ENCODE measurements around the gene DMD. TPM values are rescaled to one million over a fixed set of nuclear protein-coding genes. Genes with fewer than 3 reads are reported as not detected.

DMD gene
- total RNA-seq, 1 donor from 2014 or later: 30.6 TPM

- Histone ChIP-seq H3K9me3 (ENCODE audit: low read depth) (peaks cover 7% of the 10 kb centered on the region), H3K4me2 (no peak overlapping the region), H3K27me3 (no peaks in the 10 kb centered on the region), H3K9ac (no peak overlapping the region), H4K20me1 (ENCODE audit: low read depth) (no peaks in the 10 kb centered on the region), H3K4me3 (no peak overlapping the region), H2AFZ (replicated peaks) (no peak overlapping the region), H3K27ac (no peak overlapping the region), H3F3A (ENCODE audit: low read depth) (no peaks in the 10 kb centered on the region), H3K4me1 (no peaks in the 10 kb centered on the region), H3K36me3 (no peaks in the 10 kb centered on the region), H3K79me2 (ENCODE audit: low read depth) (no peaks in the 10 kb centered on the region)
- peaks cover 3% of the 10 kb centered on the region for H3K4me1 Mint-ChIP-seq
- no peak for DNase-seq (ENCODE audit: low spot score)
- H3K27ac Mint-ChIP-seq: no peak overlapping the region
- H3K4me3 Mint-ChIP-seq: no peak overlapping the region
- H3K27me3 Mint-ChIP-seq (ENCODE audit: insufficient read depth, low read depth): no peaks in the 10 kb centered on the region
- TF ChIP-seq EZH2 (IDR thresholded peaks at IDR 0.05): no peak
- TF ChIP-seq, protein P1, sequence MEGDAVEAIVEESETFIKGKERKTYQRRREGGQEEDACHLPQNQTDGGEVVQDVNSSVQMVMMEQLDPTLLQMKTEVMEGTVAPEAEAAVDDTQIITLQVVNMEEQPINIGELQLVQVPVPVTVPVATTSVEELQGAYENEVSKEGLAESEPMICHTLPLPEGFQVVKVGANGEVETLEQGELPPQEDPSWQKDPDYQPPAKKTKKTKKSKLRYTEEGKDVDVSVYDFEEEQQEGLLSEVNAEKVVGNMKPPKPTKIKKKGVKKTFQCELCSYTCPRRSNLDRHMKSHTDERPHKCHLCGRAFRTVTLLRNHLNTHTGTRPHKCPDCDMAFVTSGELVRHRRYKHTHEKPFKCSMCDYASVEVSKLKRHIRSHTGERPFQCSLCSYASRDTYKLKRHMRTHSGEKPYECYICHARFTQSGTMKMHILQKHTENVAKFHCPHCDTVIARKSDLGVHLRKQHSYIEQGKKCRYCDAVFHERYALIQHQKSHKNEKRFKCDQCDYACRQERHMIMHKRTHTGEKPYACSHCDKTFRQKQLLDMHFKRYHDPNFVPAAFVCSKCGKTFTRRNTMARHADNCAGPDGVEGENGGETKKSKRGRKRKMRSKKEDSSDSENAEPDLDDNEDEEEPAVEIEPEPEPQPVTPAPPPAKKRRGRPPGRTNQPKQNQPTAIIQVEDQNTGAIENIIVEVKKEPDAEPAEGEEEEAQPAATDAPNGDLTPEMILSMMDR (IDR thresholded peaks at IDR 0.05): no peak
- TF ChIP-seq EZH2phosphoT487 (IDR thresholded peaks at IDR 0.05): no peak
- peaks cover 8% of the 10 kb centered on the region for H3K9me3 Mint-ChIP-seq
- H3K36me3 Mint-ChIP-seq: no peaks in the 10 kb centered on the region
Observed at GRCh38 chrX:31091819-31092218, 2119.5 kb downstream of the DMD start.

GRCh38 chrX:31074522-31074921 lies 2136.8 kb downstream of the DMD start:
- Histone ChIP-seq H3K9ac (no peak overlapping the region), H4K20me1 (ENCODE audit: low read depth) (no peaks in the 10 kb centered on the region), H3K4me3 (no peak overlapping the region), H3K36me3 (no peaks in the 10 kb centered on the region), H3F3A (ENCODE audit: low read depth) (no peaks in the 10 kb centered on the region), H3K79me2 (ENCODE audit: low read depth) (no peaks in the 10 kb centered on the region), H3K9me3 (ENCODE audit: low read depth) (peaks cover 11% of the 10 kb centered on the region), H2AFZ (replicated peaks) (no peak overlapping the region), H3K27ac (no peak overlapping the region), H3K4me1 (peaks cover 1% of the 10 kb centered on the region), H3K27me3 (no peaks in the 10 kb centered on the region), H3K4me2 (no peak overlapping the region)
- Mint-ChIP-seq H3K36me3 (no peaks in the 10 kb centered on the region), H3K4me3 (no peak overlapping the region), H3K9me3 (peaks cover 17% of the 10 kb centered on the region), H3K27me3 (ENCODE audit: insufficient read depth, low read depth) (peaks cover 7% of the 10 kb centered on the region), H3K27ac (no peak overlapping the region), H3K4me1 (no peaks in the 10 kb centered on the region)
- no peak for DNase-seq (ENCODE audit: low spot score)
- TF ChIP-seq EZH2phosphoT487 (IDR thresholded peaks at IDR 0.05) (no peak), EZH2 (IDR thresholded peaks at IDR 0.05) (no peak)

DNA sequence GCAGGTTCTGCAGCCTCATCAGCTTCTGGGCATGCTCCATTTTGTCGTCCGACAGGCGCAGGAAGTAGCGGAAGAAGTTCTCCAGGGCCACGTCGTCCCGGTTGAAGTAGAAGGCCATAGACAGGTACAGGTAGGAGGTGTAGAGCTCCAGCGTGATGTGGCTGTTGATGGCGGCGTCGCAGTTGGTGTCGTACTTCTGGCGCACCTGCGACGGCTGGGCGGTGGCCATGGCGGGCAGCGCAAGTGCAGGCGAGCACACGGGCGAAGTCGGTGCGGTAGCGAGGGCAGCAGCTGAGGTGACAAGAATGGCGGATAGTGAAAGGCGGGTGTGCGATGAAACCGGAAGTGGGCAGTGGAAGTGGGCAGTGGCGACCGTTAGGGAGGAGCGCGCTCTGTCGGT lies 2139.6 kb downstream of the DMD start, which contains the start of gene FTHL17:
FTHL17 (minus strand) TSS at position 317 of the 400 bp plus-strand sequence; CDS start at position 229, 88 bp downstream.
- Histone ChIP-seq H3K27ac (no peak within 1 kb of the TSS), H3F3A (ENCODE audit: low read depth) (peaks cover 11% of the 10 kb centered on the region), H3K9me3 (ENCODE audit: low read depth) (peaks cover 8% of the 10 kb centered on the region), H3K4me1 (peaks cover 5% of the 10 kb centered on the region), H3K36me3 (no peaks in the 10 kb centered on the region), H3K4me2 (no peak within 1 kb of the TSS), H3K9ac (no peak within 1 kb of the TSS), H3K79me2 (ENCODE audit: low read depth) (no peaks in the 10 kb centered on the region), H3K4me3 (no peak within 1 kb of the TSS), H4K20me1 (ENCODE audit: low read depth) (no peaks in the 10 kb centered on the region), H2AFZ (replicated peaks) (no peak within 1 kb of the TSS), H3K27me3 (no peaks in the 10 kb centered on the region)
- DNase-seq (ENCODE audit: low spot score): no peak
- H3K4me1 Mint-ChIP-seq: no peaks in the 10 kb centered on the region
- no peak within 1 kb of the TSS for H3K27ac Mint-ChIP-seq
- no peaks in the 10 kb centered on the region for H3K36me3 Mint-ChIP-seq
- TF ChIP-seq EZH2 (IDR thresholded peaks at IDR 0.05): no peak
- H3K27me3 Mint-ChIP-seq (ENCODE audit: insufficient read depth, low read depth): peaks cover 7% of the 10 kb centered on the region
- H3K9me3 Mint-ChIP-seq: peaks cover 15% of the 10 kb centered on the region
- no peak within 1 kb of the TSS for H3K4me3 Mint-ChIP-seq

GRCh38 chrX:31071262-31071661 lies 2140.1 kb downstream of the DMD start:
- H3K27me3 ChIP-seq: no peaks in the 10 kb centered on the region
- H3K4me3 ChIP-seq: no peak overlapping the region
- TF ChIP-seq, protein P1 (IDR thresholded peaks at IDR 0.05): no peak
- TF ChIP-seq EZH2phosphoT487 (IDR thresholded peaks at IDR 0.05): no peak
- no peaks in the 10 kb centered on the region for H4K20me1 ChIP-seq (ENCODE audit: low read depth)
- no peak overlapping the region for H3K27ac ChIP-seq
- DNase-seq (ENCODE audit: low spot score): no peak
- Mint-ChIP-seq H3K27me3 (ENCODE audit: insufficient read depth, low read depth) (peaks cover 7% of the 10 kb centered on the region), H3K4me3 (no peak overlapping the region), H3K27ac (no peak overlapping the region), H3K4me1 (no peaks in the 10 kb centered on the region), H3K36me3 (no peaks in the 10 kb centered on the region), H3K9me3 (peaks cover 11% of the 10 kb centered on the region)
- no peaks in the 10 kb centered on the region for H3K79me2 ChIP-seq (ENCODE audit: low read depth)
- H3K9ac ChIP-seq: no peak overlapping the region
- peaks cover 16% of the 10 kb centered on the region for H3F3A ChIP-seq (ENCODE audit: low read depth)
- no peak overlapping the region for H3K4me2 ChIP-seq
- peaks cover 8% of the 10 kb centered on the region for H3K9me3 ChIP-seq (ENCODE audit: low read depth)
- H3K36me3 ChIP-seq: no peaks in the 10 kb centered on the region
- no peak overlapping the region for H2AFZ ChIP-seq (replicated peaks)
- H3K4me1 ChIP-seq: peaks cover 5% of the 10 kb centered on the region

All from neural progenitor cell (in vitro differentiated cells).